Stimulated activated CD4-positive, alpha-beta T cell treated with anti-CD3 and anti-CD28 coated beads, TNF-alpha, amount 100 ng/mL, for 24 hours (primary cell): ENCODE data around the gene DISP1.

Source experiments
- DNase-seq, 3 experiments: peaks; one replicate each; pipeline ENCODE4 v3.0.0-alpha.2; 2020; ENCODE audit warnings: low read depth in 3 of 3

DISP1 gene

GRCh38 chr1:222814536-222815439, at the start of gene DISP1:
Gene DISP1 (plus strand): TSS chr1:222815039. CDS start chr1:222942824, 127,785 bp downstream.
- DNase-seq: peak; percentile 53 to 76 (median 59)

- no peak for DNase-seq
Measured at GRCh38 chr1:222767152-222767571, 47.7 kb upstream of the DISP1 start.

DNA sequence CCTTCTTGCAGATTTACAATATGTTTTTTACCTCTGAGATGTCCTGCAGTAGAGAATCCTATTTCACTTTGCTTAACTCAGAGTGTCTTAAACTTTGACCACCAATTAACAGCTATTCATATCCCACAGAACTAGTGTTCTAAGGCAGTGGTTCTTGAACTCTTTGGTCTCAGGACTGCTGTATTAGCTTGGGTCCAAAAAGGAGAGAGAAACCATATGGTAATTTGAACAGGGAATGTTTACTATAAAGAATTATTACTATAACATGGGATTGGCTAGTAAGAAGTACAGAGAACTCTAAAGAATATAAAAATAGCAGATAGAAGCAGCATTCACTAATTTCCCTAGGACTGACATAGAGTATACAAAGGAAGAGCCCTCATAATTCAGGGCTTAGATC, 46.2 kb upstream of the DISP1 start:
- DNase-seq: no peak

DNA sequence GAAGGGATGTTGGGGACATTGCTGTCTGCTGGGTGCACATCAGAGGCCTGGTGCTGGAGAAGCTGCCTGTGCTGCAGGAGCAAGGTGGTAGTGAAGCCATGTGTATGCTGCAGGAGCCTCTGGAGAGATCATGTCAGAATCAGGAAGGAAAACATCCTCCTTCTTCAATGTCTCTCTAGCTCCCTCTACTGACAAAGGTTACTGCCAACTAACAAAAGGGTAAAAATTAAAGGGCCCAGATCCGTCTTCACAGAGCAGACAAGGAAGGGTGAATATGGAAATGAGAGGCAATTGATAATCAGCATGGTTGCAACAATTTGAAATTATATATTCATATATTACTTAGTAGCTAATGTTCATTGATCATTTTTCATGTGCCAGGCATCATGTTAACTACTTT, 45.7 kb upstream of the DISP1 start:
- DNase-seq: no peak

DNA sequence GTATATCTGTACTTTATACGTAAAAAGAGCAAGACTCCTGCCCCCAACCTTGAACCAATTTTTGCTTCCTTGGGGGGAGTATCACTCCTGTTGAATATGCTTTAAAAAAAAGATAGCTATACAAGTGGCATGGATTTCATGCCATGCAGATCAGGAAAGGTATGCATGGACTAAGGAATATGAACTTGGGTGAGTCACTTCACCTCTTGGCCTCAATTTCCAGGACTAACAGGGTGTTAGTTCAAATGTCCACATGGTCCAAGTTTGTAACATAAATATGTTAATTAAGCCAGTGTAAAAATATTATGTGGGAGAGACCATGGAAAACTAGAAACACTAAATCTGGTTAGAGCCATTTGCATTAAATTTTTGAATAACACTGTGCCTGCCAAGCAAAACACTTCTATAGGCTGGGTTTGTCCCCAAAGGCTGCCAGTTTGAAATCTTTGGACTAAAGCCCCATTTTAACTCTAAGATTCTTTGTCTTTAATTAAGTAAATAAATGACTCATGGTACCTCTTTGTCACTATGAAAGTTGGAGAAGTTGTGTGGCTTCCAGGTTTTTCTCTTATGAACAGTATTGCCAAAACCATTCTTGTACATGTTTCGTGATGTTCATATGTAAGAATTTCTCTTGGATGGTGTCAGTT, 44.7 kb upstream of the DISP1 start:
- no peak for DNase-seq

GRCh38 chr1:222772996-222773379, 41.9 kb upstream of the DISP1 start:
- no peak for DNase-seq

- no peak for DNase-seq
Measured at GRCh38 chr1:222777463-222777862, 37.4 kb upstream of the DISP1 start.

GRCh38 chr1:222777977-222778376, 36.9 kb upstream of the DISP1 start:
- DNase-seq: no peak

- no peak for DNase-seq
Measured at GRCh38 chr1:222781251-222781650, 33.6 kb upstream of the DISP1 start.

GRCh38 chr1:222783051-222783450, 31.8 kb upstream of the DISP1 start:
- DNase-seq: no peak

DNA sequence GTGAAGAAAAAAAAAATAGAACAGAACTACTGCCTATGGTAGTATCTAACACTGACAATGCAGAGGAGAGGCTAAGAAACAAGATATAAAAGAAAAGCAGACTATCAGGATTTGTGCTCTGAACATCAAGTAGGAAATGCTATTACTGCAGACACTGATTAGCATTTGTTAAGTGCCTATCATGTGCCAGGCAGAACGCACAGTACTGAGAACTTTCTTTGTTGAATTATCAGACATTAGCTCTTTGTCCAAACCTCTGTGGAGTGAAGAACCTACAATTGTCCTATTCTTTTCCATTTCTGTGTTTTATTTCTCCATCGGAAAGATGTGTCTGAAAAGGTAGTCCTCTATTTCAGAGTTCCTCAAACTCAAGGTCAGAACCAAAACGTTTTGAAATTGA, 30.5 kb upstream of the DISP1 start:
- DNase-seq: no peak

- no peak for DNase-seq
Measured at GRCh38 chr1:222784916-222785315, 29.9 kb upstream of the DISP1 start.

DNA sequence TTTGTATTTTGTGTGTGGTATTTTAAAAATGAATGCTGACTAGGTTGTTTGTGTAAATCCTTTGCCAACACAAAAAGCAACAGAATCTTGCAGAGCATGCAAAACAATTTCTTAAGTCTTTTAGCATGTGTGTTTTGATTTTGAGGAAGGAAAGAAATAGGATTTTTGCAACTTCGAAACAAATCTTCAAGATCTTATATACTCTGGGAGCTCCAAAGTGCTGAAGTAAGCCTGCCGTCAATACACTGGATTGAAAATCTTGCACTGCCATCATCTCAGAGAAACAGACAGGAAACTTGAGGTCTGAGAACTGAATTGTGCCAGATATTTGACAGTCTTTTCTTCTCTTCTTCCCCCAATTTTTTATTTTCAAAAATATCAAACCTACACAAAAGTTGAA, 29.3 kb upstream of the DISP1 start:
- DNase-seq: no peak

- DNase-seq: no peak
Measured at GRCh38 chr1:222786121-222786520, 28.7 kb upstream of the DISP1 start.

DNA sequence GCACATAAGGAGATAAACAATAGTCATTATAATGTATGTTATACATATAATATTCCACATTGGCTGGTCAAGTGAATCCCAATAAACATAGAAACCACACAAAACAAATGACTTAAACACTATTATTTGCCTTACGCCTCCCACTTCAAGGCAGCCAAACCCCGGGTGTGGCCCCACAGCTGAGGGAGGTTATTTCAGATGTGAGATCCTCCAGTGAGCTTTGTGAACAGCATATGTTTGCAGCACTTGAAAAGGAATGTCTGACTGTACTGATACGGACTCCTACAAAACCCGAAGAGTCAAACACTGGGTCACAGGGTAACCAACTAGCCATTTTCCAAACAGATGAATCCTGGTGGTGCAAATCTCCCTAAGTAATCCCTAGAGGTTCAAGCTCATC, 27.1 kb upstream of the DISP1 start:
- no peak for DNase-seq

GRCh38 chr1:222788402-222789156, 26.3 kb upstream of the DISP1 start:
- DNase-seq: no peak

GRCh38 chr1:222790115-222790514, 24.7 kb upstream of the DISP1 start:
- no peak for DNase-seq

DNA sequence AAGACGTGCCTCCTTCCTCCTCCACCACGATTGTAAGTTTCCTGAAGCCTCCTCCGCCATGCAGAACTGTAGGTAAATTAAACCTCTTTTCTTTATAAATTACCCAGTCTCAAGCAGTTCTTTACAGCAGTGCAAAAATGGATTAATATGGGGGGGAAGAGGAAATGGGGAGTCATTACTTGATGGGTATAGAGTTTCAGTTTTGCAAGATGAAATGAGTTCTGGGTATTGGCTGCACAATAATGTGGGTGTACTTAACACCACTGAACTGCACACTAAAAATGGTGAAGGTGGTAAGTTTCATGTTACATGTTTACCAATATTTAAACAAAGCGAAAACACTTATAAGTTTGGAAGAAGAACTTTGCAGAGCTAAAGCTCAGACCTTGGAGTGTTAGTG, 24.3 kb upstream of the DISP1 start:
- no peak for DNase-seq

DNA sequence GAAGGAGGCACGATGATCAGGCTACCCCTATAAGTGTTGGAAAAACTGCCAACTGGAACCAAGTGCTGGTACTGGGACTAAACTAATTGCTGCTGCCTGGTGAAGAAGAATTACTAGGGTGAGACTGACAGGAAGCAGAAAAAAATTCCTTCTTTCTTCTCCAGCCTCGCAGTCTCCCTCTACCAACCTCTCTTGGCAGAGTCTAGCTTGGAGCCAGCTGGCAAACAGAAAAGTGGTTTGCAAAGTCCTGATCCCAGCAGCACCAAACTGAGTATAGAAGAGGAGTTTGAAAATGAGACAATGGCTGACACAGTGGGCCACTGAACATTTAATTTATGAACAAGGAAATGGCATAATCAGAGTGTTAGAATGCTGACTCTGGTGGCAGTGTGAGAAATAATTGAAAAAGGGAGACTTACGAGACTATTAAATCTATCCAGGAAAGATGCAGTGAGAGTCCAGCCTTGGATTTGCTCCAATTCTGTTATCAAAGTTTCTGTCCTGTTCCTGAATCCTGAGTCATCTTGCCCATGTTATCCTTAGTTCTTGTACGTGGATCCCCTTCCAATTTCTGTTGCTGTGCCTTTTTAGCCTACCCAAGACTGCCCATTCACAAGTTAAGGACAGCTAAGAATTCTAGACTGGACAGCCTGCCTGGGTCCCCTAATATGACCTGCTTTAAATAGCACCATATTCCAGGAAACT, 23.7 kb upstream of the DISP1 start:
- DNase-seq: no peak

DNA sequence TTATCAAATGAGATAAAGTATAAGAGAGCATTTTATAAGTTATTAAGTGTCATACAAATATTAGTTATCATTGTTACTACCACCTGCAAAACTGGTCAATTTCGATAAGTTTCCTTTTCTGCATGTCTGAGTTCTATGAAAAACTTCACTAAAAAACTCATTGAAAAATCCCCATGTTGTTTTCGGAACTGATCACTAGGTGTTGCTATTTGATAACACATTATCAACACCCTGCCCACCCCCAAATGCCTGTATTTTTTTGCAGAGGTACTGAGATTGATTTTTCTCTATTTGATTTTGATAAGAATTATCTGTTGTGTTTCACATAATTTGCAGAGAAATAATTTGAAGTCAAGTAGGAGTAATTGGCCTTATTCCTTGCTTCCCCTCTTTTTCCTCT, 22.1 kb upstream of the DISP1 start:
- DNase-seq: no peak

DNA sequence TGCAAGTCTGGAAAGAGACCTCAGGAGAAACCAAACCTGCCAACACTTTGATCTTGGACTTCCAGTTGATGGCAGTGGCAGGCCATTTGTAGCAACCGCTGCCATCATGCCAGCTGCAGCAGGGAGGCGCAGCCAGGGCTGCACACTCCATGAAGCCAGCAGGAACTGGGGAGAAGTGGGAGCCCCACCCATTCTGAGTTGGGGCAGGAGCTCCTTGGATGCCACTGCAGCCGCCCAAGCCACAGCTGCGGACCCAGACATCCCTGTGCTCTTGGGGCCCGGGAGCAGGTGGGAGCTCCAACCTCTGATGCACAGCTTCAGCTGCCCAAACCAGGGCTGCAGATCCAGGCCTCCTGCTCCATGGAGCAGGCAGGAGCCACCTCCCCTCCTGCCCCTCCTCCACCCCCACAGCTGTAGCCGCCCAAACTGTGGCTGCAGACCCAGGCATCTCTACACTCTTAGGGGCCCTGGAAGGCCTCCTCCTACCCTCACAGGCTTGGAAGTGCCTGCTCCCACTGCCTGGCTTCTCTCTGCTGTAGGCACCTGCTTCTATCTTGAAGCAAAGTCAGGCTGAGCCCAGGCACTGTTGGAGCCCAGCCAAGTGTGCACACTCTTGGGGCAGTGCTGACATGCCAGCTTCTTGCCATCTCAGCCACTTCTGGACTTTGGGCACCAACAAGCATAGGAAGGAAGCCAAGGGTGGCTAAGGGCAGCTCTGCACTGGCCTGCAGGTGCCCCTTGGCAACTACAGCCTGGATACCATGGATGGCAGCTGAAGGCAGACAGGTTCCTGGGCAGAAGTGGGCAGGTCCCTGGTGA, 20.0 kb upstream of the DISP1 start:
- DNase-seq: no peak
